22Rv1 (cell line): ENCODE data around the gene CCND3.

Experiments used
- ZFX ChIP-seq: fragments of 450-650 bp; IDR thresholded peaks from 2 replicates; pipeline ENCODE4 v1.6.1; 2017; ENCODE audit warnings: antibody characterized with exemption, borderline replicate concordance
- TF ChIP-seq, protein P1 (sequence below): fragments of 450-650 bp; IDR thresholded peaks from 2 replicates; pipeline ENCODE4 v1.5.1; 2017; ENCODE audit warnings: mild to moderate bottlenecking

GRCh38 chr6:41958022-41958856 lies 16.6 kb upstream of the CCND3 start:
- TF ChIP-seq, protein P1, sequence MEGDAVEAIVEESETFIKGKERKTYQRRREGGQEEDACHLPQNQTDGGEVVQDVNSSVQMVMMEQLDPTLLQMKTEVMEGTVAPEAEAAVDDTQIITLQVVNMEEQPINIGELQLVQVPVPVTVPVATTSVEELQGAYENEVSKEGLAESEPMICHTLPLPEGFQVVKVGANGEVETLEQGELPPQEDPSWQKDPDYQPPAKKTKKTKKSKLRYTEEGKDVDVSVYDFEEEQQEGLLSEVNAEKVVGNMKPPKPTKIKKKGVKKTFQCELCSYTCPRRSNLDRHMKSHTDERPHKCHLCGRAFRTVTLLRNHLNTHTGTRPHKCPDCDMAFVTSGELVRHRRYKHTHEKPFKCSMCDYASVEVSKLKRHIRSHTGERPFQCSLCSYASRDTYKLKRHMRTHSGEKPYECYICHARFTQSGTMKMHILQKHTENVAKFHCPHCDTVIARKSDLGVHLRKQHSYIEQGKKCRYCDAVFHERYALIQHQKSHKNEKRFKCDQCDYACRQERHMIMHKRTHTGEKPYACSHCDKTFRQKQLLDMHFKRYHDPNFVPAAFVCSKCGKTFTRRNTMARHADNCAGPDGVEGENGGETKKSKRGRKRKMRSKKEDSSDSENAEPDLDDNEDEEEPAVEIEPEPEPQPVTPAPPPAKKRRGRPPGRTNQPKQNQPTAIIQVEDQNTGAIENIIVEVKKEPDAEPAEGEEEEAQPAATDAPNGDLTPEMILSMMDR, result no peak
- TF ChIP-seq ZFX, result no peak
